B cell (primary cell): ENCODE results near the gene N4BP2. TPM values are rescaled to one million over a fixed set of nuclear protein-coding genes. Genes with fewer than 3 reads are reported as not detected.
"Not testable (repeated sequence)": the region's sequence is repeated elsewhere in the genome, so short reads cannot be mapped to it uniquely, and the experiment has no call there.

Experiments used
- ATAC-seq: fragments of 200-7000 bp; cut with Tn5 transposase; one replicate; pipeline ENCODE4 v1.10.0; 2021; ENCODE audit warnings: low read depth, mild to moderate bottlenecking, moderate number of reproducible peaks, moderate library complexity
- CTCF ChIA-PET: fragments of 350-600 bp; sonication (Branson Sonifier 250); formaldehyde crosslinking; loops from one replicate; lab custom pipeline; 2021; ENCODE audit warnings: antibody characterized with exemption, inconsistent platforms; lab: Charles Lee
- POLR2A ChIA-PET: fragments of 350-600 bp; sonication (Branson Sonifier 250); formaldehyde crosslinking; loops from one replicate; lab custom pipeline; 2021; ENCODE audit warnings: antibody characterized with exemption; lab: Charles Lee
- DNase-seq: peaks from one replicate; pipeline ENCODE4 v3.0.0; 2013
- H2AFZ ChIP-seq: 2 replicates; pipeline ENCODE4 v1.6.1; 2012; ENCODE audit warnings: mild to moderate bottlenecking, low read depth, low read length; ENCODE audit not compliant: insufficient read depth, poor library complexity, severe bottlenecking
- H3K27ac ChIP-seq, 2 donors: 1 replicate in 1 of 2; 2 replicates in 1 of 2; pipeline ENCODE4 v1.5.1; 2012 to 2013; ENCODE audit warnings: low read length in 2 of 2, mild to moderate bottlenecking in 2 of 2, moderate library complexity in 1 of 2
- H3K27me3 ChIP-seq, 4 experiments: fragments of 200-600 bp in 1 of 4; sonication (generic) in 1 of 4; replicated peaks in 1 of 4; 1 replicate in 2 of 4; 2 replicates in 2 of 4; pipeline versions ENCODE4 v1.6.1 to v1.7.0; 2013 to 2016; ENCODE audit warnings: low read length in 3 of 4, mild to moderate bottlenecking in 2 of 4, mixed read lengths in 1 of 4, moderate library complexity in 1 of 4; ENCODE audit not compliant: insufficient read depth in 4 of 4, control insufficient read depth in 3 of 4; ENCODE audit errors: control extremely low read depth in 1 of 4
- H3K36me3 ChIP-seq, 2 experiments: replicated peaks in 1 of 2; 1 replicate in 1 of 2; 2 replicates in 1 of 2; pipeline versions ENCODE4 v1.6.1 to v1.7.1; 2013; ENCODE audit warnings: low read length in 1 of 2; ENCODE audit not compliant: insufficient read depth in 2 of 2, control insufficient read depth in 1 of 2; ENCODE audit errors: control extremely low read depth in 1 of 2, extremely low read depth in 1 of 2
- H3K4me1 ChIP-seq, 2 donors: fragments of 200-600 bp in 1 of 2; sonication (generic) in 1 of 2; 1 replicate in 1 of 2; 2 replicates in 1 of 2; pipeline versions ENCODE4 v1.5.1 to v1.6.1; 2013 to 2017; ENCODE audit warnings: low read length in 2 of 2; ENCODE audit not compliant: control insufficient read depth in 2 of 2, insufficient read depth in 2 of 2
- H3K4me2 ChIP-seq: replicated peaks from 2 replicates; pipeline ENCODE3; 2012; ENCODE audit warnings: mild to moderate bottlenecking, low read depth, low read length; ENCODE audit not compliant: poor library complexity, severe bottlenecking
- H3K4me3 ChIP-seq, 5 experiments: fragments of 200-600 bp in 1 of 5; sonication (generic) in 1 of 5; 1 replicate in 3 of 5; 2 replicates in 2 of 5; pipeline versions ENCODE4 v1.5.1 to v1.7.0; 2011 to 2016; ENCODE audit warnings: low read length in 4 of 5, mild to moderate bottlenecking in 4 of 5, low read depth in 2 of 5, control low read depth in 1 of 5, moderate library complexity in 1 of 5; ENCODE audit not compliant: insufficient read depth in 1 of 5; ENCODE audit errors: control extremely low read depth in 1 of 5, extremely low read depth in 1 of 5
- H3K79me2 ChIP-seq: fragments of 200-600 bp; sonication (generic); one replicate; pipeline ENCODE4 v1.6.0; 2016; ENCODE audit warnings: low read length; ENCODE audit not compliant: control insufficient read depth, insufficient read depth
- H3K9ac ChIP-seq: fragments of 200-600 bp; sonication (generic); 2 replicates; pipeline ENCODE4 v1.6.1; 2017; ENCODE audit warnings: mild to moderate bottlenecking, low read length, moderate library complexity
- H3K9me3 ChIP-seq, 3 donors: one replicate each; pipeline versions ENCODE4 v1.6.1 to v1.7.1; 2013; ENCODE audit warnings: low read length in 2 of 3; ENCODE audit not compliant: control insufficient read depth in 2 of 3, insufficient read depth in 1 of 3; ENCODE audit errors: control extremely low read depth in 1 of 3
- H4K20me1 ChIP-seq: 2 replicates; pipeline ENCODE4 v1.6.0; 2012; ENCODE audit warnings: mild to moderate bottlenecking, low read length; ENCODE audit not compliant: insufficient read depth, control insufficient read depth, poor library complexity, severe bottlenecking
- H3K27ac Mint-ChIP-seq: one replicate; pipeline ENCODE4 v1.8.0; 2021; ENCODE audit warnings: mixed read lengths
- H3K27me3 Mint-ChIP-seq: one replicate; pipeline ENCODE4 v1.8.0; 2021; ENCODE audit warnings: mixed read lengths
- H3K4me1 Mint-ChIP-seq: one replicate; pipeline ENCODE4 v1.8.0; 2021; ENCODE audit warnings: mixed read lengths
- H3K4me3 Mint-ChIP-seq: one replicate; pipeline ENCODE4 v1.8.0; 2021; ENCODE audit warnings: mixed read lengths
- H3K9me3 Mint-ChIP-seq: one replicate; pipeline ENCODE4 v1.8.0; 2022; ENCODE audit warnings: mixed read lengths; ENCODE audit not compliant: insufficient read depth
- CTCF ChIP-seq: fragments of 200-600 bp; IDR thresholded peaks from one replicate; pipeline ENCODE4 v1.8.0; 2022; ENCODE audit warnings: antibody characterized with exemption, mild to moderate bottlenecking
- EZH2 ChIP-seq: IDR thresholded peaks from 2 replicates; pipeline ENCODE4 v1.6.1; 2012; ENCODE audit warnings: borderline replicate concordance, low read depth, mild to moderate bottlenecking, moderate library complexity, low read length; ENCODE audit not compliant: insufficient read depth, poor library complexity, severe bottlenecking
- WGBS: methylation state at CpG from one replicate; pipeline ENCODE4 v1.1.5; 2013; ENCODE audit warnings: missing lambda C conversion rate; ENCODE audit not compliant: insufficient coverage; 5-methylcytosine and 5-hydroxymethylcytosine counted together
- intact Hi-C: fragments of 100-400 bp; cut with micrococcal nuclease; formaldehyde crosslinking; loops from one replicate; pipeline ENCODE4 v1.10.0; 2022
- polyA plus RNA-seq: library from polyadenylated mRNA; depleted of rRNA; stranded (reverse); fragments of >200 nt; gene quantifications from 2 replicates; pipeline ENCODE4 v1.2.3, GENCODE V29; 2012
- total RNA-seq, 2 donors: library from RNA; stranded (reverse); fragments of 120-200 nt in 1 of 2; gene quantifications; 1 replicate in 1 of 2; 2 replicates in 1 of 2; pipeline versions ENCODE4 v1.2.3 to v1.2.4, GENCODE V29; 2013 to 2022

The N4BP2 gene
- total and polyA plus RNA-seq, 2 donors (not counting 1 experiment from before 2014, with no cell fraction given), result 2.4 to 12.8 TPM

- Histone ChIP-seq H3K4me3 (no peak overlapping the region), H3K79me2 (no peaks in the 10 kb centered on the region), H3K4me1 (no peaks in the 10 kb centered on the region), H3K4me2 (no peak overlapping the region), H3K9ac (no peak overlapping the region), H3K27ac (no peak overlapping the region), H3K36me3 (no peaks in the 10 kb centered on the region), H2AFZ (no peak overlapping the region), H3K27me3 (no peaks in the 10 kb centered on the region), H4K20me1 (no peaks in the 10 kb centered on the region), H3K9me3 (no peaks in the 10 kb centered on the region)
- intact Hi-C loops, result no loop called here
- Mint-ChIP-seq H3K27me3 (no peaks in the 10 kb centered on the region), H3K4me1 (no peaks in the 10 kb centered on the region), H3K27ac (no peak overlapping the region), H3K4me3 (no peak overlapping the region), H3K9me3 (no peaks in the 10 kb centered on the region)
- WGBS, result 95% methylated on average over 13 of the region's 15 CpGs
- no peak for ATAC-seq
- CTCF ChIA-PET, result no interaction called here
- no peak for DNase-seq
- POLR2A ChIA-PET, result interaction anchor here (0.7 kb wide), 1 partner anchor 237 kb away, joined by 3 read pairs; no protein-coding TSS in a partner anchor
- TF ChIP-seq EZH2 (no peak), CTCF (no peak)
These were observed 36.4 kb upstream of the N4BP2 start for GRCh38 chr4:40020221-40020620.

- H3K4me2 ChIP-seq, H3K27me3 Mint-ChIP-seq, POLR2A ChIA-PET, H3K79me2 ChIP-seq, H3K4me3 ChIP-seq, H2AFZ ChIP-seq, H3K36me3 ChIP-seq, H3K27ac ChIP-seq, CTCF ChIA-PET, H3K9me3 Mint-ChIP-seq, H3K9me3 ChIP-seq, H4K20me1 ChIP-seq, ATAC-seq, H3K9ac ChIP-seq, H3K4me1 Mint-ChIP-seq, H3K27ac Mint-ChIP-seq, H3K4me1 ChIP-seq, H3K27me3 ChIP-seq, DNase-seq, intact Hi-C loops, H3K4me3 Mint-ChIP-seq: not testable (repeated sequence)
- WGBS, result 90% methylated on average over 5 of the region's 7 CpGs
These were observed 35.5 kb upstream of the N4BP2 start for GRCh38 chr4:40021116-40021515.

GRCh38 chr4:40024049-40024448, 32.6 kb upstream of the N4BP2 start:
- CTCF ChIA-PET, ATAC-seq, DNase-seq, H4K20me1 ChIP-seq, H3K27ac ChIP-seq, H3K4me1 ChIP-seq, H3K4me3 Mint-ChIP-seq, H3K4me3 ChIP-seq, H3K9me3 ChIP-seq, H3K9me3 Mint-ChIP-seq, H3K4me1 Mint-ChIP-seq, intact Hi-C loops, H3K27me3 ChIP-seq, H3K79me2 ChIP-seq, H3K4me2 ChIP-seq, H3K36me3 ChIP-seq, POLR2A ChIA-PET, H3K9ac ChIP-seq, H3K27ac Mint-ChIP-seq, H3K27me3 Mint-ChIP-seq, H2AFZ ChIP-seq: not testable (repeated sequence)
- WGBS, result 86% methylated on average over 1 of the region's 7 CpGs
